GM21723 (cell line): Measurements from ENCODE around the gene ASB8.
"Not testable (repeated sequence)": the region's sequence is repeated elsewhere in the genome, so short reads cannot be mapped to it uniquely, and the experiment has no call there.

Source experiments
- ATAC-seq: cut with Tn5 transposase; IDR thresholded peaks from one replicate; pipeline ENCODE4 v1.9.1; 2021; ENCODE audit warnings: mild to moderate bottlenecking, moderate library complexity; ENCODE audit not compliant: unreplicated experiment

ASB8 gene

GRCh38 chr12:48142818-48143674 is 14.3 kb downstream of the ASB8 start:
- no peak for ATAC-seq

DNA sequence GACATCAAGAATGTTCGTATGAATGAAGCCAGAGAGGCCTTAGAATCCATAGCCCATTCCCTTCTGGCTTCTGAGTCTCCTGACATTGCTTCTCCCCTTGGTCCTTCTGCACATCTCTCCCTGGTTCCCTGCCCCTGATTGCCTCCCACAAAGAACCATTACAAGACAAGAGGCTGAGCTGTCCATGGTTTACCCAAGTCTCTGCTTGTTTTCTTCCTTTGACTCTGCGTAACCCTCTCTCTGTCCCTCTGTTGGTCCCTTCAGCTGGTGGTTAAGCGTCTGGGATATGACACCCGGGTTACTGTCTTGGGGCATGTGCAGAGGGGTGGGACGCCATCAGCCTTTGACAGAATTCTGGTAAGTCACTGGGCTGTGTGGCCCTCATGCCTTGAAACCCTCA is 22.3 kb downstream of the ASB8 start:
- no peak for ATAC-seq

GRCh38 chr12:48132826-48133225 is 24.5 kb downstream of the ASB8 start:
- ATAC-seq = no peak

DNA sequence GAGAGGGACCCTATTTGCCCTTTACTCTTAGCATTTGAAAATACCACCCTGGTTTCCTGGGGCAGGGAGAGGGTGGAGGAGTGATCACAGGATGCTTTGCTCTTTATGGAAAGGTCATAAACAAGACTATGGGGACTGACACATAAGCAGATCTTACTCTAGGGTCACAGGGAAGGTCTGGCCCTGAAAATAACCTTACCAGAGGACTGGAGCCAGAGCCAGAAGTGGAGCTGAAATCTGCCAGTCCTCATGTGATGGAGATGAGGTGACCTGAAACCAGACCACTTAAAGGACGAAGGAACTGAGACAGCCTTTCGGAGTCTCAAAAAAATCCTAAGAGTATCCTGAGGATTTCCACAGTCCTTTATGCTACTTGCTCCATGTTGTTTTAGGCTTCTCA is 25.8 kb downstream of the ASB8 start:
- no peak for ATAC-seq

DNA sequence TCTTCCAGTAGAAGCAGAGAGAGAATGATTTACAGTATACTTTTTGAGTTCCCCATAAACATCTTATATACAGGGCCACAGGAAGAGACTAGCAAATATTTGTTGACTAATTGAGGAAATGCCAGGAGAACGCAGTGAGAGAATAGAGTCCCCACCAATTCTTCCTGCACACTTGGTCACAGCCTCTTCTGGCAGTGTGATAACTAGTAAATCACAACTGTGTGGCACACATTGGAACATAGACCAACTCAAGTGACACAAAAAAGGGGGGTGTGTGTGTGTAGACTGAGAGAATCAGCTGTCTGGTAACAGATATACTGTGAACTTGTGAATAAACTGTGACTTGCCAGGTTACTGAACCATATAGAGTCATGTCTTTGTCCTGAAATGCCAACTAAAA is 27.9 kb downstream of the ASB8 start:
- no peak for ATAC-seq

- no peak for ATAC-seq
Measured at GRCh38 chr12:48128800-48129199, 28.5 kb downstream of the ASB8 start.

DNA sequence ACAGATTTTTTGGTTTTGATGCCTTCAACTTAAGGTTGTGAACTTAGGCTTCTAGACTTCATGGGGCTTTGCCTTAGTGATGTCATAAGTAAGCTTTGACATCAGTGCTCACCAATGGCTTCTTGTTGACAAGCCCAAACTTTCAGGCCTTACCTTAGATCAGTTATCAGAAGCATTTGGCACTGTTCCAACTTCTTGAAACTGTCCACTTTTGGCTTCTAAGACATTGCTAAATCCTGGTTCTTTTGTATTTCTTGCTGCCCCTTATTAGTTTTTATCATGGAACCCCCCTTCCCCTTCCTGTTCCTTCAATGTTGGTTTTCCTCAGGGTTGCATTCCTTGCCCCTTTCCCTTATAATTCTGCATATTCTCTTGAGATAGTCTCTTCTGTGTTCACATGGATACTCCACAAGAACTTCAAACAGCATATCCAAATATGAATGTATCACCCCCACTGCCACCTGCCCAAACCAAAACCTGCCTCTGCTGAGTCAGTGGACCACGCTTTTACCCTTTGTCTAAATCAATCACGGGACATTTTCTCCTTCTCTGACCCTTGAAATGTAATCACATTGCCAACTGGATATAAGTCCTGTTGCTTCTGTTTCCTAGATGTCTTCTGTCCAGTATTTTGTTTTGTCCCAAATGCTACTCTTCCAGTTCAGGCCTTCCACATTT is 30.2 kb downstream of the ASB8 start:
- ATAC-seq = no peak

DNA sequence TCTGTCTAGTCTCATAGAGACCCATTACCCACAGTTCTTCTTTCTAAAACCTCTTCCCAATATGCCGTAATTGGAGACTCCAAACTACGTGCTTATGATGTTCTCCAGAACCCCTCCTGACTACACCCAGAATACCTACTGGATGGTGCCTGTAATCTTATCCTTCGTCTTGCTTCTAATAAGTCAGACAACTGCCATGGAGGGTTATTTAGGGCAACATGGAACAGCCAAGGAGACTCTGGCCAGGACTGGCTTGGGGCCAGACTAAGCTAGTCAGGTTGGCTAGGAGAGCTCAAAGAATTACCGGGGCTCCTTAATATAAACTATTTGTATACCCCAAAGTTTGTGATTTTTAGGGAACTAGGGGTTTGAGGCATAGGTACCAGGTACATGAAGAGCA is 31.3 kb downstream of the ASB8 start:
- ATAC-seq = no peak

DNA sequence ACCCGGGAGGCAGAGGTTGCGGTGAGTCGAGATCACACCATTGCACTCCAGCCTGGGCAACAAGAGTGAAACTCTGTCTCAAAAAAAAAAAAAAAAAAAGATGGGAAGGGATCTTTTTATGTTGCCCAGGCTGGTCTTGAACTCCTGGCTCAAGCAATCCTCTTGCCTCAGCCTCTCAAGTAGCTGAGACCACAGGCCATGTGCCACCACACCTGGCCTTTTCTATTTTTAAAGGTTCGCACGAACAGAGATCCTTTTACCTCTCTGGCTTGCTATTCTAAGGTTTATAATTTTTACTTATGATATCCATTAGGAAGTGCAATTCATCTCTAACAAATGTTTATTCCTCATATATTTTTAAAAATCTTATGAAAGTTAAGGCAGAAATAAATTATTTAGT is 31.8 kb downstream of the ASB8 start:
- ATAC-seq = not testable (repeated sequence)

DNA sequence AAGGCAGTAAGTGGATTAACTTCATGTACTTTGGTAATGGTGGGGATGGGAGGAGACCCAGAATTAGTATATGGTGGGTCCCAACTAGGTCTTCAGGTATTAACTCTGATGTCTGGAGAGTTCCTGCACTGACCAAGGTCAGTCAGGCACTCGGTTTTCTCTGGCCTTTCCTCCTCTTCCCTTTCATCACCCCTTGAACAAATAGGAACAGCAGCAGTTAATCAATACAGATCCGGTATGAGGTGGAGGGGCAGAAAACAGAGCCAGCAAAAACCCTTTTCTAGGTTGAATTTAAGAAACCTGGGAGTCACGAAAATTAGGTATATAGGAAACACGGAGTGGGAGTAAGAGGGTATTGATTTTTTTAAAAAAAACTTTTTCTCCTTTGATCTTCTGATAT is 34.1 kb downstream of the ASB8 start:
- no peak for ATAC-seq

DNA sequence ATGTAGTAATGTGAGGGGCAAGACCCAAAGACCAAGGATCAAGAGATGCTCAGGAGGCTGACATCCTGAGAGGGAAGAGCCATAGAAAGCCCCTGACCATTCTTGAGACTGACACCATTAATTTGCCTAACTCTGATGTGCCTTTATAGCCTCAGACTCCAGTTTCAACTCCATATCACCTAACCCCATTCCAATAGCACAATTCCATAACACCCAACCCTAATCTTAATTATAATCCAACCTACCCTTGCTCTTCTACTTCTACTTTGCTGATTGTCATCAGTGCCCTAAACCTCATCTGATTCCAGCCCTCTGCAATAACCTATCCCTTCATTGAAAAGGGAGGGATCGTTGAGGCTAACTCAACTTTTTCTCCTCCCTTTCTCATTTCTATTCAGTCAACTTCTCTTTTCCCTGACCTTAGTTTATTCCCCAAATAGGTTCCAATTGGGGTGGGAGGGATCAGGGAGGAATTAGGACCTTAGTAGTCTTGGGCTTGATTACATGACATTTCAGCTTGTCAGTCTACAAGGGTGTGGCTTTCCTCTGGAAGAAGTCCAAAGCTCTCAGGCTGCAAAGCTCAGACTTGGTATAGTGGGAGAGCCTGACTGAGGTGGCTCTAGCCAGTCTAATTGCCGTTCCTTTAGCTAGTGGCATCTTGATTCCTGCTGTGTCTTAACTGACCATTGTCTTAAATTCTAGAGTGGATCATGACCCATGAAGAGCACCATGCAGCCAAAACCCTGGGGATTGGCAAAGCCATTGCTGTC is 35.1 kb downstream of the ASB8 start:
- no peak for ATAC-seq

DNA sequence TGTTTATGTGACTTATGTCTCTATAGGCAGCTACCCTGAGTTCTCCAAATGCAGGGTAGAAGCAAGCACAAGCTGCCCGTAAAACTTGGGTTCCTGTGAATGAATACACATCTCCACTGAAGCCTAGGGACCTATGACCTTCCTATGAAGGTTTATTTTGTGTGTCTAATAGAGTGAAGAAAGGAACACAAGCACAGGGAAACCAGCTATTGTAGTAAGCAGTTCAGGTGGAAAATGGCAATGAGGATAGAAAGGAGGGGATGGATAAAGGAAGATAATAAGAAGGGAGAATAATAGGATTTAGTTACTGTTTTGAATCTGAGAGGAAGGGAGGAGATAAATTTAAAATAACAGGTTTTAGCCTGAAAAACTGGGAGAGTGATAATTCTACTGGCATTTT is 35.8 kb downstream of the ASB8 start:
- ATAC-seq = no peak

GRCh38 chr12:48119834-48120195 is 37.5 kb downstream of the ASB8 start:
- ATAC-seq = peak; percentile 11

DNA sequence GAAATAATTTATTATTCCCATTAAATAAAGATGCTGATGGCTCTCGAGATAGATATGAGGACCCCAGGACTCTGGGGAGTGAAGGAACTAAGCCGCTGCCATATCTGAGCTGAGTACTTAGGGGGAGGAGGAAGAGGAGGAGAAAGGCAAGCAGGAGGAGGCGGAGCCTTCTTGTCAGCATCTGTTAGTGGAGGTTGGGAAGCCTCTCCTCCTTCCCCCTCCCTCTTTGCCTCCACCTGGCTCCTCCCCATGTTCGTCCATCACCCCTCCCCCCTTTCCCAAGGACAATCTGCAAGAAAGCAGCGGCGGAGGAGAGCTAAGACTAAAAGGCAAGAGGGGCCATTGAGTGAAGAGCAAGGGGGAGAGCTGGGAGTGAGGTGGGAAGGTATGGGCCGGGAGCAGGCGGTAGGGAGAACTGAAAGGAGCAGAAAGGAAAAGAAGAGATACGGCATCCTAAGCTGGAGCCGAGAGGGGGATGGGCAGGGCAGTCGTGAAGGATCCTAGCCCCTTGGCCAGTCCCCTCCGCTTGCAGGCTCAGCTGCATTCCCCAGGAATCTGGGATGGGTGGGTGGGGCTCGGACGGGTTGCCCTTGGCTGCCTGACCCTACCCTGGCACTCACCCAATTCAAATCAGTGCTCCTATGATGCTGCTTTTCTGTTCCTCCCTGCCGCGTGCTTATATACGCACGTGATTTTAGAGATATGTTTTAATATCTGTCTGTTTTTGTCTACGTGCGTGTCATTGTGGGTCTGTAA is 38.1 kb downstream of the ASB8 start, which contains the start of gene PFKM:
PFKM (plus strand) TSS at position 287 of the 756 bp plus-strand sequence. CDS start 3,411 bp downstream, outside the sequence.
- peak; percentile 99 for ATAC-seq

DNA sequence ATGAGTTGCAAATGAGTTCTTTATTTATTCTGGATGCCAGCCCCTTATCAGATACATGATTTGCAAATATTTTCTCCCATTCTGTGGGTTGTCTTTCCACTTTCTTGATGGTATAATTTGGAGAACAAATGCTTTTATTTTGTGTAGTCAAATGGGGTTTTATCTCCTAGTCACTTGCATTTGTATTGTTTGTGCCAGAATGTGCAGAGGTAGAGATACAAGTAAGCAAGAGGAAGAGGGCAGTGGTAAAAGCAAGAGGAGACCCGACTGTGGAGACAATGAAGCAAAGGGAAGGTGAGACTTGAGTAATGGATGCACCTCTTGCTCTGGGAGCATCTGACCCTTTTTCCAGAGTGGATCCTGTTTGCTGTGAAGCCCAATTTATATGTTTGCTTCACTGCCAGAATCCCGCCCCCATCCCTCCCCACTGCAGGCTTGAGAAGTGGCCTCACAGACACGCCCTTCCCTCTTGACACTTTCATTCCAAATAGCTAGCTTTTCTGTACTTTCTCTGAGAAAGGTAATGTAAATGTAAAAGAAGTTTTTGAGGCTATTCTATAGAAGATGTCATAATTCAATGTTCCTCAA is 38.9 kb downstream of the ASB8 start:
- ATAC-seq = no peak

GRCh38 chr12:48115957-48116356 is 41.4 kb downstream of the ASB8 start:
- ATAC-seq = no peak

- ATAC-seq = not testable (repeated sequence)
Measured at GRCh38 chr12:48111312-48111693, 46.0 kb downstream of the ASB8 start.

DNA sequence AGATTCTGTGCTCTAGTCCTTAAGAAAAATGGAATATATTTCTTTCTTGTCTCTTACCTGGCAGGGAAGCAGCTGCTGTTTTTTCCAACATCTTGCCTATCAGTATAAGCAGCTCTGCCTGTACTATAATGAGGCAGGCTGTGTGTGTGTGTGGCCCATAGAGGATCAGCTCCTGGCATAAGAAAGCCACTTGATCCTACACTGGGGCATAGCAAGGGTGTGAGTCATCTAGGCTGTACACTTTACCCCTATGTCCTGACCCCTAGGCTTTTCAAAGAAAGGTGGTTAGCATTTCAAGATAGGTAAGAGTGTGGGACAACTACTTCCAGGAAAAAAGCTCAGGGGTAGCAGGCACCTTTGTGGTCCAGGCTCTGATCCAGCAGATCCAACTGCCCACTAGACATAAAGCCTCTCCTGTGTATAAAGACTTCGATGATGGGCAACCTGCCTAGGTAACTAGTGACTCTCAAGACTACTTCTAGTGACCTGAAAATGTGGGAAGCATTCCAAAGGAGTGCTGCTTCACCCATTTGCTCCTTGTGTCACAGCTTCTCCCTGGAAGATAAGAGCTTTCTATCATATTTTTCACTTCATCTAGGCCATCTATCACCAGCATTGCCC is 46.5 kb downstream of the ASB8 start:
- ATAC-seq = no peak

DNA sequence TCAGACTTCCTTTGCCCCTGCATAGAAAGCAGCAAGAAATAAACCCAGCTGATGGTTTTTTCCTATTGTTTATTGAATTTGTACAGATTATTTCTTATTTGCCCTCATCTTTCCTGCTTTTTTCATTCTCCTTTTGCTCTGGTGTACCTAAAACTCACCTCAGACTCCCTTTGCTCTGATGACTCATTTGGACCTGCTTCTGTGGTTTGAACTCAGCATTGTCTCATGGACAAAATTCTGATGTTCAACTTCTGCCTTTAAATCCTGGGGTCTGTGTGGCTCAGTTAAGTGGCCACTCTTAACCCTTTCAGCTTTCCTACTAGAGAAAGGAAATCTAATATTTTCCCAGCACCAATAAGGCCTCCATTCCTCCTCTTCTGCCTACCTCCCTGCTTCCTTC is 47.9 kb downstream of the ASB8 start:
- ATAC-seq = no peak
